ENCODE results near the gene ZNF45. TPM values are rescaled to one million over a fixed set of nuclear protein-coding genes. Genes with fewer than 3 reads are reported as not detected.

The ZNF45 gene
- total RNA-seq, 1 experiment from 2014 or later = 19.8 TPM

DNA sequence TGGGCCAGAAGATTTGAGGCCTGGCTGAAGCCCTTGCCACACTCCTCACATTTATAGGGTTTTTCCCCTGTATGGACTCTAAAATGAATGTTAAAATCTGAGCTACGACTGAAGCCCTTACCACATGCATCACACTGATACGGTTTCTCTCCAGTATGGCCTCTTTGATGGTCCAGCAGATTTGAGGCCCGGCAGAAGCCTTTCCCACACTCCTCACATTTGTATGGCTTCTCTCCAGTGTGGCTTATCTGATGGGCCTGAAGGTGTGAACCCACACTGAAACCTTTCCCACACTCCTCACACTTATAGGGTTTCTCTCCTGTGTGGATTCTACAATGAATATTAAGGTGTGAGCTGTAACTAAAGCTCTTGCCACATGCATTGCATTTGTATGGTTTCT, 21.0 kb downstream of the ZNF45 start:
- Histone ChIP-seq H4K91ac (ENCODE audit: insufficient read length, low read depth, low read length) (no peak overlapping the region), H2BK5ac (ENCODE audit: insufficient read length, low read length) (no peak overlapping the region), H3K4me1 (ENCODE audit: insufficient read depth, low read length) (no peaks in the 10 kb centered on the region), H2BK20ac (ENCODE audit: low read depth, low read length, poor library complexity, severe bottlenecking) (no peak overlapping the region), H2BK12ac (ENCODE audit: insufficient read length, low read depth, low read length) (no peak overlapping the region), H3K4ac (ENCODE audit: low read depth, low read length) (no peak overlapping the region), H3K9ac (ENCODE audit: extremely low read depth, insufficient read length, low read length) (no peak overlapping the region), H2AFZ (ENCODE audit: low read length) (no peak overlapping the region), H3K23me2 (ENCODE audit: insufficient read length, low read depth, low read length, poor library complexity, severe bottlenecking) (no peaks in the 10 kb centered on the region), H3K14ac (ENCODE audit: insufficient read depth, low read length) (no peak overlapping the region), H3K18ac (ENCODE audit: insufficient read length, low read depth, low read length) (no peak overlapping the region), H2BK15ac (ENCODE audit: low read depth, low read length) (no peak overlapping the region), H3K79me1 (ENCODE audit: insufficient read depth, low read depth, low read length, poor library complexity, severe bottlenecking) (peaks cover 3% of the 10 kb centered on the region), H3K56ac (ENCODE audit: insufficient read length, low read depth, low read length) (no peak overlapping the region), H4K20me1 (ENCODE audit: control insufficient read depth, insufficient read depth, insufficient read length) (no peaks in the 10 kb centered on the region), H4K8ac (replicated peaks; ENCODE audit: insufficient read length, low read depth, low read length) (no peak overlapping the region), H3K27me3 (ENCODE audit: insufficient read depth, low read length) (no peaks in the 10 kb centered on the region), H3K27ac (ENCODE audit: insufficient read length, low read depth, low read length) (no peak overlapping the region), H3K9me3 (ENCODE audit: control insufficient read depth, low read depth, low read length) (peaks cover 64% of the 10 kb centered on the region), H4K5ac (ENCODE audit: insufficient read length, low read depth, low read length) (no peak overlapping the region), H3K4me2 (ENCODE audit: insufficient read depth, insufficient read length, low read length) (no peak overlapping the region), H3T11ph (ENCODE audit: low read length) (no peak overlapping the region), H2AK5ac (ENCODE audit: insufficient read length, low read length) (no peak overlapping the region), H3K79me2 (ENCODE audit: insufficient read depth, low read length) (no peaks in the 10 kb centered on the region), H2BK120ac (ENCODE audit: low read depth, low read length, poor library complexity, severe bottlenecking) (no peak overlapping the region), H3K23ac (ENCODE audit: insufficient read length, low read depth, low read length) (no peak overlapping the region)
- Mint-ChIP-seq H3K27me3 (ENCODE audit: low read depth) (peaks cover 9% of the 10 kb centered on the region), H3K9me3 (peaks cover 72 to 79% of the 10 kb centered on the region in 2 experiments), H3K4me1 (no peaks in the 10 kb centered on the region), H3K4me3 (no peak overlapping the region), H3K27ac (no peak overlapping the region), H3K36me3 (ENCODE audit: insufficient read depth in 1 of 3, low read depth in 3 of 3) (peaks cover 74 to 91% (median 78%) of the 10 kb centered on the region in 3 experiments)
- no CpG with 5 or more reads among the region's 3 CpGs for WGBS (ENCODE audit: extremely low coverage, insufficient read length, low lambda C conversion rate)
- no peak for TF ChIP-seq CTCF (conservative IDR thresholded peaks at IDR 0.05)
- no peak for DNase-seq

All from H9 (cell line).